Osteocyte (in vitro differentiated cells): ENCODE data around the gene SLC23A3. TPM values are rescaled to one million over a fixed set of nuclear protein-coding genes. Genes with fewer than 3 reads are reported as not detected.

Experiments used
- DNase-seq: peaks from one replicate; pipeline ENCODE4 v3.0.0; 2021; ENCODE audit warnings: mixed read lengths; ENCODE audit not compliant: unreplicated experiment; ENCODE audit errors: extremely low spot score
- H3K27ac Mint-ChIP-seq: one replicate; pipeline ENCODE4 v1.8.0; 2021; ENCODE audit warnings: mild to moderate bottlenecking, mixed read lengths; ENCODE audit not compliant: unreplicated experiment
- H3K27me3 Mint-ChIP-seq: one replicate; pipeline ENCODE4 v1.8.0; 2021; ENCODE audit warnings: mixed read lengths; ENCODE audit not compliant: unreplicated experiment
- H3K36me3 Mint-ChIP-seq: one replicate; pipeline ENCODE4 v1.8.0; 2021; ENCODE audit warnings: mixed read lengths; ENCODE audit not compliant: unreplicated experiment
- H3K4me1 Mint-ChIP-seq: one replicate; pipeline ENCODE4 v1.8.0; 2021; ENCODE audit warnings: mixed read lengths; ENCODE audit not compliant: unreplicated experiment
- H3K4me3 Mint-ChIP-seq: one replicate; pipeline ENCODE4 v1.8.0; 2021; ENCODE audit warnings: mild to moderate bottlenecking, moderate library complexity, mixed read lengths; ENCODE audit not compliant: unreplicated experiment
- H3K9me3 Mint-ChIP-seq: one replicate; pipeline ENCODE4 v1.8.0; 2021; ENCODE audit warnings: mixed read lengths; ENCODE audit not compliant: unreplicated experiment
- total RNA-seq: library from RNA; stranded (reverse); gene quantifications from 2 replicates; pipeline ENCODE4 v1.2.1, GENCODE V29; 2021
- TF ChIP-seq, protein P1 (sequence below): fragments of 200-600 bp; sonication (generic); IDR thresholded peaks from 2 replicates; pipeline ENCODE4 v1.5.0; 2021; ENCODE audit warnings: antibody characterized with exemption, mild to moderate bottlenecking, moderate library complexity

SLC23A3 gene
- total RNA-seq, 1 donor from 2014 or later, result 5.2 TPM

GRCh38 chr2:219207134-219207883 is 37.5 kb upstream of the SLC23A3 start:
- H3K36me3 Mint-ChIP-seq, result peaks cover 7% of the 10 kb centered on the region
- peak overlapping the region; percentile 57 for H3K27ac Mint-ChIP-seq
- no peaks in the 10 kb centered on the region for H3K9me3 Mint-ChIP-seq
- peak overlapping the region; percentile 89 for H3K4me3 Mint-ChIP-seq
- TF ChIP-seq, protein P1, sequence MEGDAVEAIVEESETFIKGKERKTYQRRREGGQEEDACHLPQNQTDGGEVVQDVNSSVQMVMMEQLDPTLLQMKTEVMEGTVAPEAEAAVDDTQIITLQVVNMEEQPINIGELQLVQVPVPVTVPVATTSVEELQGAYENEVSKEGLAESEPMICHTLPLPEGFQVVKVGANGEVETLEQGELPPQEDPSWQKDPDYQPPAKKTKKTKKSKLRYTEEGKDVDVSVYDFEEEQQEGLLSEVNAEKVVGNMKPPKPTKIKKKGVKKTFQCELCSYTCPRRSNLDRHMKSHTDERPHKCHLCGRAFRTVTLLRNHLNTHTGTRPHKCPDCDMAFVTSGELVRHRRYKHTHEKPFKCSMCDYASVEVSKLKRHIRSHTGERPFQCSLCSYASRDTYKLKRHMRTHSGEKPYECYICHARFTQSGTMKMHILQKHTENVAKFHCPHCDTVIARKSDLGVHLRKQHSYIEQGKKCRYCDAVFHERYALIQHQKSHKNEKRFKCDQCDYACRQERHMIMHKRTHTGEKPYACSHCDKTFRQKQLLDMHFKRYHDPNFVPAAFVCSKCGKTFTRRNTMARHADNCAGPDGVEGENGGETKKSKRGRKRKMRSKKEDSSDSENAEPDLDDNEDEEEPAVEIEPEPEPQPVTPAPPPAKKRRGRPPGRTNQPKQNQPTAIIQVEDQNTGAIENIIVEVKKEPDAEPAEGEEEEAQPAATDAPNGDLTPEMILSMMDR, result no peak
- no peak for DNase-seq
- peaks cover 25% of the 10 kb centered on the region for H3K4me1 Mint-ChIP-seq
- no peaks in the 10 kb centered on the region for H3K27me3 Mint-ChIP-seq

- Mint-ChIP-seq H3K27me3 (no peaks in the 10 kb centered on the region), H3K4me1 (peaks cover 25% of the 10 kb centered on the region)
- DNase-seq, result peak; percentile 99
Observed at GRCh38 chr2:219206328-219207133, 36.7 kb upstream of the SLC23A3 start, which contains the start of gene ZFAND2B. TSS of gene ZFAND2B (plus strand) at chr2:219206782. CDS start at chr2:219206988, 206 bp downstream.

GRCh38 chr2:219205981-219206327 is 36.1 kb upstream of the SLC23A3 start:
- no peaks in the 10 kb centered on the region for H3K27me3 Mint-ChIP-seq
- H3K27ac Mint-ChIP-seq, result peak overlapping the region; percentile 96
- H3K9me3 Mint-ChIP-seq, result no peaks in the 10 kb centered on the region
- H3K4me3 Mint-ChIP-seq, result peak overlapping the region; percentile 89
- H3K4me1 Mint-ChIP-seq, result peaks cover 25% of the 10 kb centered on the region
- H3K36me3 Mint-ChIP-seq, result peaks cover 7% of the 10 kb centered on the region
- TF ChIP-seq, protein P1, result no peak
- DNase-seq, result no peak

More at GRCh38 chr2:219206328-219207133, 36.7 kb upstream of the SLC23A3 start, which contains the start of gene ZFAND2B:
- H3K9me3 Mint-ChIP-seq, result no peaks in the 10 kb centered on the region
- peak within 1 kb of the TSS; percentile 89 for H3K4me3 Mint-ChIP-seq
- peaks cover 7% of the 10 kb centered on the region for H3K36me3 Mint-ChIP-seq
- TF ChIP-seq, protein P1, result no peak
- peak within 1 kb of the TSS; percentile 96 for H3K27ac Mint-ChIP-seq

- H3K9me3 Mint-ChIP-seq, result no peaks in the 10 kb centered on the region
- peaks cover 25% of the 10 kb centered on the region for H3K4me1 Mint-ChIP-seq
- DNase-seq, result no peak
- no peak overlapping the region for H3K27ac Mint-ChIP-seq
- H3K4me3 Mint-ChIP-seq, result no peak overlapping the region
- TF ChIP-seq, protein P1, result no peak
- no peaks in the 10 kb centered on the region for H3K27me3 Mint-ChIP-seq
- peaks cover 7% of the 10 kb centered on the region for H3K36me3 Mint-ChIP-seq
Observed at GRCh38 chr2:219205165-219205538, 35.3 kb upstream of the SLC23A3 start.
